ENCODE data around the gene GARNL3. TPM values are rescaled to one million over a fixed set of nuclear protein-coding genes. Genes with fewer than 3 reads are reported as not detected.

GARNL3 gene
- total RNA-seq, 2 donors from 2014 or later = 2.0 to 2.5 TPM

DNA sequence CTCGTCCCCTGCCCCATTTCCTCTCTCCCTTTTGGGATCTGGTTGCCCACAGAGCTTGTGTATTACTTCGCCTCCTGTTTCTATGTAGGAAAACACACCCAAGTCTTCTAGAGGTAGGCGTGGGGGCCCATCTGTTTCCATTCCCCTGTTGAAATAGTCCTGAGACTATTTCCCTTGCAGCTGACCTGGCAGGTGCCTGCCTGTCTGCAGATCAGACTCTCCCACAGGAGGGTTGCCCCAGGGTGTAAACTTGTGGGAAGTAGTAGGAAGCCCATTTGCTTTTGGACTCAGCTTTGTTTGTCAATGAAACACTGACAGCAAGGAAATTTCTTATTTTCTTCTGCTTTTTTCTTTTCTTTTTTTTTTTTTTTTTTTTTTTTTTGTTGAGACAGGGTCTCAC, 16.3 kb upstream of the GARNL3 start:
- Mint-ChIP-seq H3K4me3 (no peak overlapping the region), H3K27me3 (peaks cover 27% of the 10 kb centered on the region), H3K27ac (peak overlapping the region; percentile 29), H3K36me3 (ENCODE audit: low read depth) (no peaks in the 10 kb centered on the region), H3K4me1 (peaks cover 15% of the 10 kb centered on the region)
- H3K9me3 ChIP-seq (ENCODE audit: control insufficient read depth, low read length, poor library complexity, severe bottlenecking) = no peaks in the 10 kb centered on the region
- no peak for DNase-seq
- ATAC-seq = no peak

DNA sequence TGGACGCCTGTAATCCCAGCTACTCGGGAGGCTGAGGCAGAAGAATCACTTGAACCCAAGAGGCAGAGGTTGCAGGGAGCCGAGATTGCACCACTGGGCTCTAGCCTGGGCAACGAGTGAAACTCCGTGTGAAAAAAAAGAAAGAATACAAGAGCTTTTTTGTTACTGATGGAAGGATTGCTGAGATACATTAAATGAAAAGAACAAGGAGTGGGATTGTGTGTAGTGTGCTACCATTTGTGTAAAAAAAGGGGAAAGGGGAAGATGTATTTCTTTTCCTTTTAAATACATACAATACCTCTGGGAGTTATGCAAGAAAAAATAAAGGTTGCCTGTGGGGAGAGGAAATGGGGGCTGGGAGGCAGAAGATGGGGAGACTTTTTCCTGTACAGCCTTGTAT, 14.7 kb upstream of the GARNL3 start:
- ATAC-seq (no peak), DNase-seq (no peak)
- H3K27ac Mint-ChIP-seq = no peak overlapping the region
- peaks cover 41% of the 10 kb centered on the region for H3K27me3 Mint-ChIP-seq
- H3K36me3 Mint-ChIP-seq (ENCODE audit: low read depth) = no peaks in the 10 kb centered on the region
- no peaks in the 10 kb centered on the region for H3K9me3 ChIP-seq (ENCODE audit: control insufficient read depth, low read length, poor library complexity, severe bottlenecking)
- H3K4me1 Mint-ChIP-seq = peaks cover 15% of the 10 kb centered on the region
- H3K4me3 Mint-ChIP-seq = no peak overlapping the region

DNA sequence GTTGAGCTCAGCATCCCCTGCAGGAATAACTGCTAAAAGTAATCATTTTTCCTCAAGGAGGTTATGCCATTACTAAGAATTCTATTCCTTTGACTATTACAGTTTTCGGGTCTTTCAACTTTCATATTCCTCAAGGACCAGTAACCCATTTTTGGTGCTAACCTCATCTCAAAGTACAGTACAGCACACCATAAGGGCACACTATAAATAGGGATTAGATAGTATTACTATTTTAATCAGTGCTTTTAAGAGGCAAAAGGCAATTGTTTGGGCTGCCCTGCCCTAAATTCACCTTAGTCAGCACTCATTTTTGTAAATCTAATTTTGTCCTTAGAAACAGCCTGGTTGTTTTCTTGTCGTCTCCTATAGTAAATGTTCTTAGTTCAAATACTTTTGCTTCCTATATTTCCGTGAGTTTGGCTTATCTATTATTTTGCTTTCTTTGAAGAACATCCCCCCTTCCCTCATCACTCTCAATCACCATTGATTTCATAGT, 13.6 kb upstream of the GARNL3 start:
- H3K36me3 Mint-ChIP-seq (ENCODE audit: low read depth) = no peaks in the 10 kb centered on the region
- no peak for DNase-seq
- no peak for ATAC-seq
- no peak overlapping the region for H3K27ac Mint-ChIP-seq
- no peaks in the 10 kb centered on the region for H3K9me3 ChIP-seq (ENCODE audit: control insufficient read depth, low read length, poor library complexity, severe bottlenecking)
- H3K4me3 Mint-ChIP-seq = no peak overlapping the region
- peaks cover 45% of the 10 kb centered on the region for H3K27me3 Mint-ChIP-seq
- peaks cover 10% of the 10 kb centered on the region for H3K4me1 Mint-ChIP-seq

DNA sequence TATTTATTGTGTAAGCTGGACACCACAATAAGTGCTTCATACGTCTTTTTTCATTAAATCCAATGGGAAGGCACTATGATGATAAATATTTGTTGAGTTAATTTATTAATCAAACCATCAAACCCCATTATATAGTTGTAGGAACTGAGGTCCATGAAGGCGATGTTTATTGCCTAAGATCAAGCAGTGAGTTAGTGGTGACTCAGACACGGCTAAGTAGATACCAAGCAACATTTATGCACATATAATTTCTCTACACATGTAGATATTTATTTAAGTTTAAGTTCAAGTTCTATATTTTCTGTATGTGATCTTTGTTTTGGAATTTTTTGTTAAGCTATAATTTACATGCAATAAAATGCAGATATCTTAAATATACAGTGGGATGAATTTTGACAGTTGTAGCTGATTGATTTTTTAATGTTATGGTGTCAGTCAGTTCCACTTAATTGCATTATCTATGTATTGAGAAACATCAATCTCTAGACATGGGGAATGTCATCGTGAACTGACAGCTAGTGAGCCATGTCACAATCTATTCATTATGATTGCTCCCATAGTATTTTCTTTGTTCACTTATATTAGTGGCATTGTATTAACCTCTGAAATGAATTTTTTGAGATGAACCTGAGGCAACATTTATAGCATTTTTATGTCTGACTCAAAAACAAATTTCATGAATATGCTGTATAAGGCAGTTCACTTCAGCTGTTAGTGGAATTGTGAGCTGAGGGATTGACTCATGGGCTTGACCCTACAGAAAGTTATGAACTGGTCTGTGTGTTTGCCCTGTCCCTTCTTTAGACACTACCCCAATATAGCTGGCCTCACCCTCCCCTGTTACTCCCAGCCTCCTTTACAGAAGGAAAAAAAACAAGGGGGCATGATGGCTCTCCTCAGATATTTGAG, 11.9 kb upstream of the GARNL3 start:
- DNase-seq = no peak
- Mint-ChIP-seq H3K27me3 (peaks cover 45% of the 10 kb centered on the region), H3K27ac (no peak overlapping the region), H3K4me3 (no peak overlapping the region), H3K4me1 (peaks cover 8% of the 10 kb centered on the region), H3K36me3 (ENCODE audit: low read depth) (no peaks in the 10 kb centered on the region)
- ATAC-seq = no peak
- H3K9me3 ChIP-seq (ENCODE audit: control insufficient read depth, low read length, poor library complexity, severe bottlenecking) = no peaks in the 10 kb centered on the region

DNA sequence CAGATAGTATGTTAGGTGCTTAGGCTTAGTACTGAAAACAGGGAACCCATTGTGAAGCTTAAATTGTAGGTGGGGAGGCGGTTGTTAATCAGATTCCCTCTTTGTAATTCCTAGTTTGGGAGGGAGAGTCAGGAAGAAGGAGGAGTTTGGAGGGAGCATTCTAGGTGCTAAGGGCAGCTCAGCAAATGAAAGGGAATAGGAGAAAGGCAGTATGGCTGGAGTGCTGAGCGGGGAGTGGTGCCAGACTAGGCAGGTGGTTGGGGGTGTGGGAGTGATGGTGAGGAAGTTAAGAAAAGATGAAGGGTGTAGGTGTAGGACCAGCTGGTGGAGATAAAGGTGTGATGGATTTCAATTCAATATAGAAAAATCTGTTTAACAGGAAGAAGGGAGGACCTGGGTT, 11.1 kb upstream of the GARNL3 start:
- Mint-ChIP-seq H3K4me3 (no peak overlapping the region), H3K4me1 (peaks cover 8% of the 10 kb centered on the region), H3K27ac (no peak overlapping the region), H3K36me3 (ENCODE audit: low read depth) (no peaks in the 10 kb centered on the region), H3K27me3 (peaks cover 45% of the 10 kb centered on the region)
- ATAC-seq (no peak), DNase-seq (no peak)
- H3K9me3 ChIP-seq (ENCODE audit: control insufficient read depth, low read length, poor library complexity, severe bottlenecking) = no peaks in the 10 kb centered on the region

DNA sequence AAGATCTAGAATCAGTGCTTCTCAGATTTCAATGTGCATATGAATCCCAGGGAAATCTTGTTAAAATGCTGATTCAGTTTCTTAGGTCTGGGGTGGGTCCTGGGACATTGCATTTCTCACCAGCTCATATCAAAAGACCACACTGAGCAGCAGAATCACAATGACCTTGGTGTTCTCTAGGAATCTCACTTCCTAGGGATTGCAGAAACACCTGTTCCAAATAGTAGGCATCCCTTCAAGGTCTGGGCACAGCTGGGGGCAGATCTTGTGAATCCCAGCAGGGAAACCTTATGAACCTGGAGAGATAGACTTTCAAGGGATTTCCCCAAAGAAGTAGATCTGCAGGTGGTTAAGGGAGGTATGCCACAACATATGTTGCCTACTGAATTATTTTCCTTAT, 8.9 kb upstream of the GARNL3 start:
- ATAC-seq = no peak
- H3K27ac Mint-ChIP-seq = no peak overlapping the region
- no peaks in the 10 kb centered on the region for H3K9me3 ChIP-seq (ENCODE audit: control insufficient read depth, low read length, poor library complexity, severe bottlenecking)
- no peaks in the 10 kb centered on the region for H3K36me3 Mint-ChIP-seq (ENCODE audit: low read depth)
- H3K4me3 Mint-ChIP-seq = no peak overlapping the region
- DNase-seq = no peak
- H3K27me3 Mint-ChIP-seq = peaks cover 33% of the 10 kb centered on the region
- H3K4me1 Mint-ChIP-seq = peaks cover 6% of the 10 kb centered on the region

DNA sequence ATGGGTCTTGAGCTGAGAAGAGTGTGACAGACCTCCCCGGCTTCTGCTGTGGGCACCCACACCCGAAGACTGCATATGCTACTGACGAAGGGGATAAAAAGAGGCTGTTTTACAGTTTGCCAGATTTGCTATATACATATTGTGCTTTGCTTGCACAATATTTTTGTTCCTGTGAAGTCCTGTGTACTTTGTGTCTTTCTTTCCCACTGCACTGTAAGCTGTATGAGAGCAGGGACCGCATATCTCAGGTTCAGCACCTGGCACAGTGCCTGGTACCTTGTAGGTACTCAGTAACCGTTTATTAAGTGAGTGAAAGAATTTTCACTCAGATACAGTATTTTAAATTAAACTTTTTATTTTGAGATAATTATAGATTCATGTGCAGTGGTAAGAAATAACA, 8.2 kb upstream of the GARNL3 start:
- peaks cover 31% of the 10 kb centered on the region for H3K27me3 Mint-ChIP-seq
- DNase-seq (no peak), ATAC-seq (no peak)
- H3K36me3 Mint-ChIP-seq (ENCODE audit: low read depth) = no peaks in the 10 kb centered on the region
- no peak overlapping the region for H3K27ac Mint-ChIP-seq
- peaks cover 6% of the 10 kb centered on the region for H3K4me1 Mint-ChIP-seq
- H3K9me3 ChIP-seq (ENCODE audit: control insufficient read depth, low read length, poor library complexity, severe bottlenecking) = no peaks in the 10 kb centered on the region
- no peak overlapping the region for H3K4me3 Mint-ChIP-seq

DNA sequence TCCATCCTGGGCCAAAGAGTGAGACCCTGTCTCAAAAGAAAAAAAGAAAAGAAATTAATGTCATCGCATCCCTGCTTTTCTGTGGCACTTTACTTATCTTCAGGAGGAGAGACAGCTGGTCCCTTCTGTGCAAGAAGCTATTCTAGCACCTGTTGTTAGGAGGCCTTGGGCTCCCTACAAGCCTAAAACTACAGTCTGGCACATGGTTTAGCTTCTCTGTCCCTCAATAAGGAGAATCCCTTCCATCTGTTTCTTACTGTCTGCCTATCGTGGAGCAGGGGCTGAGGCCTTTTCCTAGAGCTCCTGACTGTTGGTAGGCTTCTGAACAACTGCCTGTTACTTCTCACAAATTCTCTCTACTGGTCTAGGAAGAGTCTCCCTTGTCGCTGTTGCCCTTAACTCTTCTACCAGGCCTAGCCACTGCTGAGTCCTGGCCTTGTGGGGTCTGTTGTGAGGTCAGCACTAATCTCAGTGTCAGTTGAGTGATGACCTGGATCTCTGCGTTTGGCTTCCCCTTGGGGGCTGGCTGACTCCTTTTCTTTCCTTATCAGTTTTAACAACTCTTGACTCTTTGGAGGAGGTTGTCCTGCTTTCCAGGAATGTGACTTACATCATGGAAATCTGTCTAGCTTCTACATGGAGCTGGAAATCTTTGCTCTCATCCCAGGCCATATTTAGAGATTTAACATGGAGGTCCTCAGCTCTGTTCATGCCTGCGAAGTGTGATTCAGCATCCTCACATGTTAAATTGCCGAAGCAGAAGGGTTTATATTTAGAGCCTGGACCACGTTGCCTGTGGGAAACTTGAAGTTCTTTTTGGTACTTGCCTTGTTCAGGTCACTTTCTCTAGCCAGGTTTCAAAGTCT, 5.7 kb upstream of the GARNL3 start:
- DNase-seq (no peak), ATAC-seq (no peak)
- no peaks in the 10 kb centered on the region for H3K9me3 ChIP-seq (ENCODE audit: control insufficient read depth, low read length, poor library complexity, severe bottlenecking)
- Mint-ChIP-seq H3K36me3 (ENCODE audit: low read depth) (no peaks in the 10 kb centered on the region), H3K27ac (no peak overlapping the region), H3K4me3 (no peak overlapping the region), H3K4me1 (peaks cover 2% of the 10 kb centered on the region), H3K27me3 (peaks cover 12% of the 10 kb centered on the region)

DNA sequence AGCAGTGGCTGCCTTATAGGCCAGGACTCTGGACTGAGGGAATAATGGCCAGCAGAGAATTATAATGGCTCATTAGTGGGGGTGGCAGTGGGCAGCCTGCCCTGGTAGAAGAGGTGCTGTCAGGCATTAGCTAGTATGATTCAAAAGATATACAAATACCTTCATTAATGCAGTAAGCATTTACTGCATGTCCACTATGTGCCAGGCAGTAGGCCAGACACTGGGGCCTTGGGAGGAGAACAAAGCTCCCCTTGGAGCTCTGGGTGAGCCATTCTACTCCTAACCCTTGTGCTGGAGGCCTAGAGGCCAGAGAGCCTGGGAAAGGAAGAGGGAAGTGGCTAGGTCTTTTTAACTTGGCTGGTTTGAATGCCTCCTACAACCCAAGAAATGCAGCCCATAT, 2.0 kb upstream of the GARNL3 start:
- no peaks in the 10 kb centered on the region for H3K9me3 ChIP-seq (ENCODE audit: control insufficient read depth, low read length, poor library complexity, severe bottlenecking)
- Mint-ChIP-seq H3K27me3 (no peaks in the 10 kb centered on the region), H3K4me1 (no peaks in the 10 kb centered on the region), H3K4me3 (no peak overlapping the region), H3K36me3 (ENCODE audit: low read depth) (no peaks in the 10 kb centered on the region), H3K27ac (no peak overlapping the region)
- ATAC-seq (no peak), DNase-seq (no peak)

DNA sequence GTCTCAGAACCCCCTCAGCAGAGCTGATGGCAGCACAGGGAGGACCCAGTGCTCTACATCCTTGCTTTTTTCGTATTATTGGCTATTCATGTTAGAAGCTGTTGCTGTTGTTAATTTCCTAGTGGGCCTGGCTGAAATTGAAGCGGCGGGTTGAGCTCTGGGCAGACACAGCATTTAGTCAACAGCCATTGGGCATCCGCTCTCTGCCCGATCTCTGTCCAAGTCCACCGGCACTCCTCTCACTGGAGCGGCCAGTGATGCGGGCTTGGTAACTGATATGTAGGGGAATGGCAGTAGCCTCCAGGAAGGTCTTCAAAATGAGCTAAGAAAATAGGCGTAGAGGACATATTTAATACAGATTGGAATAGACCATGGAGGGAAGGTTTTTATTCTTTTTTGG, 1.3 kb upstream of the GARNL3 start:
- H3K27ac Mint-ChIP-seq = no peak overlapping the region
- no peak overlapping the region for H3K4me3 Mint-ChIP-seq
- DNase-seq (no peak), ATAC-seq (no peak)
- H3K27me3 Mint-ChIP-seq = no peaks in the 10 kb centered on the region
- no peaks in the 10 kb centered on the region for H3K4me1 Mint-ChIP-seq
- H3K9me3 ChIP-seq (ENCODE audit: control insufficient read depth, low read length, poor library complexity, severe bottlenecking) = no peaks in the 10 kb centered on the region
- H3K36me3 Mint-ChIP-seq (ENCODE audit: low read depth) = no peaks in the 10 kb centered on the region

DNA sequence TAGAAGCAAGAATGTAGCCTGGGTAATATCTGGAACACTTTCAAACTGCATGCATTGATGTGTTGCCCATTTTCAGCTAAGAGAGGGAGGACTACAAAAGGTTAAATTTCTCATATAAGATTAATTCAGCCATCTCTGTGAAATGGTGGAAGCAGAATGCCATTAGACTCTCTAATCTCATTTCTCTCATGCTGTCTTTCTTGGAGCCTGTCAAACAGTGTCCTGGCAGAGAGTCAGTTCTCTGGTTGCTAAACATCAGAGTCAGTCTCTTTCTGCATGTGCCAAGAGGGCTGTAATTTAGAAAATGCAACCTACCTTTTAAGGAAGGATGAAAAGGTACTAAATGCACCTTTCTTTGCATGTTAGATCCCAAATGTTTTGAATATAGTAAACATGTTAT, 910 bp upstream of the GARNL3 start:
- H3K9me3 ChIP-seq (ENCODE audit: control insufficient read depth, low read length, poor library complexity, severe bottlenecking) = no peaks in the 10 kb centered on the region
- Mint-ChIP-seq H3K4me3 (no peak overlapping the region), H3K36me3 (ENCODE audit: low read depth) (no peaks in the 10 kb centered on the region), H3K27me3 (no peaks in the 10 kb centered on the region), H3K27ac (no peak overlapping the region), H3K4me1 (no peaks in the 10 kb centered on the region)
- ATAC-seq (no peak), DNase-seq (no peak)

DNA sequence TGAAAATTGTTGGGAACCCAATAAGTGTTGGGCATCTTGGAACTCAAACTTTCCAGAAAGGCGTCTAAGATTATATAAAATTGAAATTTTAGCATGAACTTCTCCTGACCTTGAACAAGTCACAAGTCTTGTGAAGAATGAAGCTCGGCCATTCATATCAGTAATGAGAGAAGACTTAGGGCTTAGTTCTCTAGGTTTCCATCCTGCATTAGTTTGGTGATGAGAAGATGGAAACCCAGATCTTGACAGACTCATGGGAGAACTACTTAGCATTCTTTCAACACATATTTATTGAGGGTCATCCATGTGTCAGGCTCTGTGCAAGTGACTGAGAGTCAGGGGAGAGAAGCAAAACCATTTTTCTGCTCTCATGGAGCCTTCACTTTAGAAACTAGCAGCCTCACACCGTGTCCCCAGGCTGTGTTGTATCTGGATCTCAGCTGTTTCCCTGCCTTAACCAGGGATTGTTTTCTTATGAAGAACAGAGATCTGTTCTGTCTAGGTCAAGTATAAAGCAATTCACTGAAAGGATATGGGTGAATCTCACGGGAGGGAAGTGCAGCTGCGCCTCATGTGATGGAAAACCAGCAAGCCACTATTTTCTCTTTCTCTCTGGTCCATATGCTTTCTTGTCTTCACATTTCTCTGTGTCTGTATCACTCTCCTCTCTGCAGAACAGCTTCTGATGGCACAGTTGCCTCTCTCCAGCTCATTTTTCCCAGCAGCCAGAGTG, 3.4 kb downstream of the GARNL3 start:
- H3K9me3 ChIP-seq (ENCODE audit: control insufficient read depth, low read length, poor library complexity, severe bottlenecking) = no peaks in the 10 kb centered on the region
- no peak overlapping the region for H3K27ac Mint-ChIP-seq
- peaks cover 16% of the 10 kb centered on the region for H3K27me3 Mint-ChIP-seq
- no peak for ATAC-seq
- peaks cover 3% of the 10 kb centered on the region for H3K4me1 Mint-ChIP-seq
- no peak for DNase-seq
- H3K4me3 Mint-ChIP-seq = no peak overlapping the region
- H3K36me3 Mint-ChIP-seq (ENCODE audit: low read depth) = peaks cover 5% of the 10 kb centered on the region

DNA sequence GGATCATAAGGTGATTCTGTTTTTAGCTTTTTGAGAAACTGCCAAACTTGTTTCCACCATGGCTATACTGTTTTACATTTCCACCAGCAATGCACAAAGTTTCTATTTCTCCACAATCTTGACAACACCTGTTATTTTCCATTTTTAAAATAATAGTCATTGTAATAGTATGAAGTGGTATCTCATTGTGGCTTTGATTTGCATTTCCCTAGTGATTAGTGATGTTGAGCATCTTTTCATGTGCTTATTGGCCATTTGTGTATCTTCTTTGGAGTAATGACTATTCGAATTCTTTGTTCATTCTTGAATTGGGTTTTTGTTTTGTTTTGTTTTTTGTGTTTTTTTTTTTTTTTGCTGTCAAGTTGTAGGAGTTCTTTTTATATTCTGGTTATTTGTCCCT, 4.9 kb downstream of the GARNL3 start:
- DNase-seq = no peak
- H3K27ac Mint-ChIP-seq = no peak overlapping the region
- H3K4me3 Mint-ChIP-seq = no peak overlapping the region
- peaks cover 20% of the 10 kb centered on the region for H3K27me3 Mint-ChIP-seq
- peaks cover 6% of the 10 kb centered on the region for H3K36me3 Mint-ChIP-seq (ENCODE audit: low read depth)
- H3K9me3 ChIP-seq (ENCODE audit: control insufficient read depth, low read length, poor library complexity, severe bottlenecking) = no peaks in the 10 kb centered on the region
- ATAC-seq = no peak
- H3K4me1 Mint-ChIP-seq = peaks cover 5% of the 10 kb centered on the region

All from T-helper 17 cell (primary cell).